ENCODE data around the gene MLYCD.

MLYCD gene

GRCh38 chr16:83907631-83908250, 8.8 kb downstream of the MLYCD start (continued):
- no peak for TF ChIP-seq ZNF629 (tag by site-specific recombination; IDR thresholded peaks at IDR 0.05)
- TF ChIP-seq KLF7 (tag by site-specific recombination; IDR thresholded peaks at IDR 0.05; ENCODE audit: borderline replicate concordance), result no peak

DNA sequence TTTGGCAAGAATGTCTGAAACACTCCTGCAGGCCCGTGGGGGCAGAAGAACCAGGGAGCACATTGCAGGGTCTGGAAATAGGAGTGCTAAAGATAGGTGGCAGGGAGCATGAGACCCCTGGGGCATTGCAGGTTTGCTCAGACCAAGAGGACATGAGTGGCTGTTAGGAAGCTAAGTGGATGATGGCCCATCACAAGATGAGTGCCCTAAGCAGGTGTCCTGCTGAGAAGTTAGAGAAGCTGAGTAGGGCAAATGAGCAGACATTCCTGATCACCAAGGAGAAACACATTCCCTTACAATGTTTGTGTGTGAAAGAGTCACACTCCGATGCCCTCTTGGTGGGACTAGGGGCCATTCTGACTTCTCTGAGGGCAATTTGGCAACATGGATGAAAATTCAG, 9.9 kb downstream of the MLYCD start:
- Histone ChIP-seq H3K4me1 (ENCODE audit: control insufficient read depth, insufficient read depth, low read length) (no peaks in the 10 kb centered on the region), H3K9me3 (ENCODE audit: control insufficient read depth, insufficient read depth, low read depth, low read length) (no peaks in the 10 kb centered on the region), H3K4me3 (ENCODE audit: low read depth, low read length) (no peak overlapping the region), H3K36me3 (ENCODE audit: control insufficient read depth in 2 of 2, insufficient read depth in 1 of 2, low read length in 2 of 2) (peaks cover 0 to 50% of the 10 kb centered on the region in 2 experiments; a peak in 2 of 3 replicates), H3K27ac (ENCODE audit: extremely low read depth, low read depth, low read length) (no peak overlapping the region)
- ChIA-PET POLR2A (no interaction called here), CTCF (no interaction called here)
- TF ChIP-seq GLI2 (tag by site-specific recombination; IDR thresholded peaks at IDR 0.05; ENCODE audit: borderline replicate concordance, low read depth) (no peak), ZBTB7A (tag by site-specific recombination; IDR thresholded peaks at IDR 0.05; ENCODE audit: low read depth) (no peak), ZFP69B (tag by site-specific recombination; IDR thresholded peaks at IDR 0.05) (no peak), ZNF785 (tag by site-specific recombination; IDR thresholded peaks at IDR 0.05) (no peak), ZNF239 (tag by site-specific recombination; IDR thresholded peaks at IDR 0.05) (no peak), ZNF626 (tag by site-specific recombination; IDR thresholded peaks at IDR 0.05) (no peak), ZNF513 (tag by site-specific recombination; IDR thresholded peaks at IDR 0.05) (no peak), ZNF292 (tag by site-specific recombination; IDR thresholded peaks at IDR 0.05; ENCODE audit: borderline replicate concordance, low read depth) (no peak), ZBTB10 (tag by site-specific recombination; IDR thresholded peaks at IDR 0.05) (no peak), ZNF621 (tag by site-specific recombination; IDR thresholded peaks at IDR 0.05) (no peak)
- TF ChIP-seq, protein P1, sequence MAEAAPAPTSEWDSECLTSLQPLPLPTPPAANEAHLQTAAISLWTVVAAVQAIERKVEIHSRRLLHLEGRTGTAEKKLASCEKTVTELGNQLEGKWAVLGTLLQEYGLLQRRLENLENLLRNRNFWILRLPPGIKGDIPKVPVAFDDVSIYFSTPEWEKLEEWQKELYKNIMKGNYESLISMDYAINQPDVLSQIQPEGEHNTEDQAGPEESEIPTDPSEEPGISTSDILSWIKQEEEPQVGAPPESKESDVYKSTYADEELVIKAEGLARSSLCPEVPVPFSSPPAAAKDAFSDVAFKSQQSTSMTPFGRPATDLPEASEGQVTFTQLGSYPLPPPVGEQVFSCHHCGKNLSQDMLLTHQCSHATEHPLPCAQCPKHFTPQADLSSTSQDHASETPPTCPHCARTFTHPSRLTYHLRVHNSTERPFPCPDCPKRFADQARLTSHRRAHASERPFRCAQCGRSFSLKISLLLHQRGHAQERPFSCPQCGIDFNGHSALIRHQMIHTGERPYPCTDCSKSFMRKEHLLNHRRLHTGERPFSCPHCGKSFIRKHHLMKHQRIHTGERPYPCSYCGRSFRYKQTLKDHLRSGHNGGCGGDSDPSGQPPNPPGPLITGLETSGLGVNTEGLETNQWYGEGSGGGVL (tag by site-specific recombination; IDR thresholded peaks at IDR 0.05), result no peak
- TF ChIP-seq, protein P2, sequence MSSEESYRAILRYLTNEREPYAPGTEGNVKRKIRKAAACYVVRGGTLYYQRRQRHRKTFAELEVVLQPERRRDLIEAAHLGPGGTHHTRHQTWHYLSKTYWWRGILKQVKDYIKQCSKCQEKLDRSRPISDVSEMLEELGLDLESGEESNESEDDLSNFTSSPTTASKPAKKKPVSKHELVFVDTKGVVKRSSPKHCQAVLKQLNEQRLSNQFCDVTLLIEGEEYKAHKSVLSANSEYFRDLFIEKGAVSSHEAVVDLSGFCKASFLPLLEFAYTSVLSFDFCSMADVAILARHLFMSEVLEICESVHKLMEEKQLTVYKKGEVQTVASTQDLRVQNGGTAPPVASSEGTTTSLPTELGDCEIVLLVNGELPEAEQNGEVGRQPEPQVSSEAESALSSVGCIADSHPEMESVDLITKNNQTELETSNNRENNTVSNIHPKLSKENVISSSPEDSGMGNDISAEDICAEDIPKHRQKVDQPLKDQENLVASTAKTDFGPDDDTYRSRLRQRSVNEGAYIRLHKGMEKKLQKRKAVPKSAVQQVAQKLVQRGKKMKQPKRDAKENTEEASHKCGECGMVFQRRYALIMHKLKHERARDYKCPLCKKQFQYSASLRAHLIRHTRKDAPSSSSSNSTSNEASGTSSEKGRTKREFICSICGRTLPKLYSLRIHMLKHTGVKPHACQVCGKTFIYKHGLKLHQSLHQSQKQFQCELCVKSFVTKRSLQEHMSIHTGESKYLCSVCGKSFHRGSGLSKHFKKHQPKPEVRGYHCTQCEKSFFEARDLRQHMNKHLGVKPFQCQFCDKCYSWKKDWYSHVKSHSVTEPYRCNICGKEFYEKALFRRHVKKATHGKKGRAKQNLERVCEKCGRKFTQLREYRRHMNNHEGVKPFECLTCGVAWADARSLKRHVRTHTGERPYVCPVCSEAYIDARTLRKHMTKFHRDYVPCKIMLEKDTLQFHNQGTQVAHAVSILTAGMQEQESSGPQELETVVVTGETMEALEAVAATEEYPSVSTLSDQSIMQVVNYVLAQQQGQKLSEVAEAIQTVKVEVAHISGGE (tag by site-specific recombination; conservative IDR thresholded peaks at IDR 0.05; ENCODE audit: low read depth), result no peak

All from HEK293 (cell line).